Naive thymus-derived CD8-positive, alpha-beta T cell (primary cell): ENCODE results near the gene RPL15. TPM values are rescaled to one million over a fixed set of nuclear protein-coding genes. Genes with fewer than 3 reads are reported as not detected.

Experiments used
- ATAC-seq, 2 donors: fragments of 150-1000 bp; cut with Tn5 transposase in 1 of 2; sonication (Bioruptor Pico), chemical (Tn5 transposase) in 1 of 2; 1 replicate in 1 of 2; 2 replicates in 1 of 2; pipeline ENCODE4 v1.10.0; 2021; ENCODE audit warnings: mild to moderate bottlenecking in 2 of 2, moderate library complexity in 2 of 2
- POLR2A ChIA-PET: fragments of 350-600 bp; sonication (Branson Sonifier 250); formaldehyde crosslinking; loops from one replicate; lab custom pipeline; 2021; ENCODE audit warnings: antibody characterized with exemption; lab: Charles Lee
- DNase-seq, 10 donors: peaks; one replicate each; pipeline versions ENCODE4 v3.0.0 to v3.0.0-alpha.2; 2020 to 2022
- H3K27ac Mint-ChIP-seq, 10 donors: one replicate each; pipeline ENCODE4 v1.8.0; 2020 to 2022; ENCODE audit warnings: mild to moderate bottlenecking in 10 of 10, mixed read lengths in 10 of 10, moderate library complexity in 4 of 10, inconsistent platforms in 1 of 10
- H3K27me3 Mint-ChIP-seq, 5 donors: one replicate each; pipeline ENCODE4 v1.8.0; 2021 to 2022; ENCODE audit warnings: mixed read lengths in 5 of 5
- H3K36me3 Mint-ChIP-seq, 3 donors: one replicate each; pipeline ENCODE4 v1.8.0; 2020 to 2022; ENCODE audit warnings: mixed read lengths in 3 of 3, mild to moderate bottlenecking in 2 of 3, inconsistent platforms in 1 of 3
- H3K4me1 Mint-ChIP-seq, 4 donors: one replicate each; pipeline ENCODE4 v1.8.0; 2021 to 2022; ENCODE audit warnings: mixed read lengths in 4 of 4
- H3K4me3 Mint-ChIP-seq, 10 donors: one replicate each; pipeline ENCODE4 v1.8.0; 2020 to 2022; ENCODE audit warnings: mild to moderate bottlenecking in 10 of 10, mixed read lengths in 10 of 10, moderate library complexity in 6 of 10, inconsistent platforms in 1 of 10
- H3K9me3 Mint-ChIP-seq, 9 donors: one replicate each; pipeline ENCODE4 v1.8.0; 2020 to 2022; ENCODE audit warnings: mixed read lengths in 9 of 9, mild to moderate bottlenecking in 3 of 9, inconsistent platforms in 1 of 9, moderate library complexity in 1 of 9
- polyA plus RNA-seq, 3 donors: library from polyadenylated mRNA; unstranded; fragments of 300-500 nt; fragmentation: Illumina TruSeq; gene quantifications; one replicate each; pipeline ENCODE4 v1.2.3, GENCODE V29; 2021
- total RNA-seq, 8 experiments: library from RNA in 2 of 8; stranded (reverse) in 2 of 8; gene quantifications; one replicate each; pipeline ENCODE4 v1.2.3 and lab custom pipeline; 2021 to 2026

The RPL15 gene
- total and polyA plus RNA-seq, 5 experiments from 2014 or later, result 2,184 to 6,458 (median 5,952) TPM

GRCh38 chr3:23968463-23969184 lies 51.7 kb downstream of the RPL15 start:
- H3K9me3 Mint-ChIP-seq, result no peaks in the 10 kb centered on the region
- peaks cover 5 to 26% (median 15%) of the 10 kb centered on the region in 4 donors for H3K4me1 Mint-ChIP-seq
- H3K27ac Mint-ChIP-seq, result peak overlapping the region in 1 of 10 donors; percentile 70
- H3K36me3 Mint-ChIP-seq, result peaks cover 16 to 91% (median 34%) of the 10 kb centered on the region in 3 donors
- POLR2A ChIA-PET, result interaction anchor here (0.5 kb wide), 1 partner anchor 284 kb away, joined by 4 read pairs; no protein-coding TSS in a partner anchor
- no peak overlapping the region for H3K4me3 Mint-ChIP-seq
- H3K27me3 Mint-ChIP-seq, result no peaks in the 10 kb centered on the region
- no peak for DNase-seq
- no peak for ATAC-seq

GRCh38 chr3:23969393-23969792 lies 52.5 kb downstream of the RPL15 start:
- no peak for DNase-seq
- no peak for ATAC-seq
- Mint-ChIP-seq H3K27me3 (no peaks in the 10 kb centered on the region), H3K9me3 (no peaks in the 10 kb centered on the region), H3K36me3 (peaks cover 16 to 85% (median 32%) of the 10 kb centered on the region in 3 donors), H3K4me1 (peaks cover 5 to 23% (median 15%) of the 10 kb centered on the region in 4 donors), H3K4me3 (no peak overlapping the region), H3K27ac (peak overlapping the region in 5 of 10 donors; percentile 4 to 80 (median 51))
- POLR2A ChIA-PET, result no interaction called here

Other genes starting within 250 kb of the RPL15 start
- 10 to 100 TPM; 57.0 to 65.6 TPM for gene UBE2E1, start 111.2 kb upstream of the RPL15 start, total RNA-seq
- 10 to 100 TPM in 1 of 3 donors, 1 to 10 TPM in 2; 5.6 to 14.7 (median 9.8) TPM for gene UBE2E1, start 111.2 kb upstream of the RPL15 start, polyA plus RNA-seq
- gene NKIRAS1, start 142 bp upstream of the RPL15 start, total RNA-seq, result 1 to 10 TPM; 6.2 to 6.4 TPM
- 1 to 10 TPM; 2.8 to 4.6 (median 4.1) TPM for gene NKIRAS1, start 142 bp upstream of the RPL15 start, polyA plus RNA-seq
- gene NR1D2, start 28.2 kb downstream of the RPL15 start, total RNA-seq, result 10 to 100 TPM; 52.2 to 56.7 TPM
- 10 to 100 TPM; 23.4 to 46.3 (median 31.7) TPM for gene NR1D2, start 28.2 kb downstream of the RPL15 start, polyA plus RNA-seq